22Rv1 (cell line): Measurements from ENCODE around the gene TMEM123.

Experiments used
- CTCF ChIP-seq: fragments of 450-650 bp; IDR thresholded peaks from 2 replicates; pipeline ENCODE4 v1.5.1; 2017; ENCODE audit warnings: mild to moderate bottlenecking
- ZFX ChIP-seq: fragments of 450-650 bp; IDR thresholded peaks from 2 replicates; pipeline ENCODE4 v1.6.1; 2017; ENCODE audit warnings: antibody characterized with exemption, borderline replicate concordance

- TF ChIP-seq CTCF = no peak
- no peak for TF ChIP-seq ZFX
Observed at GRCh38 chr11:102479733-102480132, 27.2 kb upstream of the TMEM123 start.
